ENCODE data around the gene CTNNBIP1.
"Not testable (repeated sequence)": the region's sequence is repeated elsewhere in the genome, so short reads cannot be mapped to it uniquely, and the experiment has no call there.

CTNNBIP1 gene

GRCh38 chr1:9805972-9806371 is 104.1 kb downstream of the CTNNBIP1 start:
- H2BK5ac ChIP-seq (ENCODE audit: low read length); DNase-seq; H3K27me3 ChIP-seq (ENCODE audit: insufficient read depth, low read length, poor library complexity); H2BK15ac ChIP-seq (replicated peaks; ENCODE audit: low read depth); H3K36me3 ChIP-seq (ENCODE audit: control insufficient read depth, insufficient read depth, low read length); H3K4me3 ChIP-seq (ENCODE audit: low read length); H4K8ac ChIP-seq (ENCODE audit: low read depth, low read length); H4K5ac ChIP-seq (ENCODE audit: low read length); H3K27ac ChIP-seq (ENCODE audit: low read depth, low read length); H3K56ac ChIP-seq (ENCODE audit: low read length); H3K9ac ChIP-seq (ENCODE audit: low read length); H3K18ac ChIP-seq (ENCODE audit: low read length); H3K23ac ChIP-seq (ENCODE audit: low read length); H3K4me1 ChIP-seq (ENCODE audit: control insufficient read depth, low read depth, low read length); H2BK120ac ChIP-seq (ENCODE audit: low read depth, low read length); H3K4me2 ChIP-seq (ENCODE audit: low read length); H3K4ac ChIP-seq (ENCODE audit: low read depth, low read length); H2AK5ac ChIP-seq (ENCODE audit: low read length): not testable (repeated sequence)
- H3K79me2 ChIP-seq (ENCODE audit: control insufficient read depth, insufficient read depth, low read length): peaks cover 48% of the 10 kb centered on the region
- WGBS (ENCODE audit: extremely low coverage, insufficient coverage, low lambda C conversion rate): no CpG with 5 or more reads among the region's 5 CpGs
- H3K79me1 ChIP-seq (ENCODE audit: low read length): peaks cover 11% of the 10 kb centered on the region

GRCh38 chr1:9805006-9805508 is 105.0 kb downstream of the CTNNBIP1 start:
- peaks cover 11% of the 10 kb centered on the region for H3K79me1 ChIP-seq (ENCODE audit: low read length)
- H3K79me2 ChIP-seq (ENCODE audit: control insufficient read depth, insufficient read depth, low read length): peaks cover 48% of the 10 kb centered on the region
- H4K8ac ChIP-seq (ENCODE audit: low read depth, low read length): no peak overlapping the region
- no peak overlapping the region for H3K18ac ChIP-seq (ENCODE audit: low read length)
- H3K4me2 ChIP-seq (ENCODE audit: low read length): no peak overlapping the region
- WGBS (ENCODE audit: extremely low coverage, insufficient coverage, low lambda C conversion rate): no CpG with 5 or more reads among the region's 7 CpGs
- DNase-seq: peak; percentile 61
- H3K23ac ChIP-seq (ENCODE audit: low read length): no peak overlapping the region
- H4K5ac ChIP-seq (ENCODE audit: low read length): no peak overlapping the region
- H2BK5ac ChIP-seq (ENCODE audit: low read length): no peak overlapping the region
- no peaks in the 10 kb centered on the region for H3K27me3 ChIP-seq (ENCODE audit: insufficient read depth, low read length, poor library complexity)
- H3K4ac ChIP-seq (ENCODE audit: low read depth, low read length): no peak overlapping the region
- H3K4me1 ChIP-seq (ENCODE audit: control insufficient read depth, low read depth, low read length): no peaks in the 10 kb centered on the region
- no peak overlapping the region for H3K56ac ChIP-seq (ENCODE audit: low read length)
- H2BK120ac ChIP-seq (ENCODE audit: low read depth, low read length): no peak overlapping the region
- H3K9ac ChIP-seq (ENCODE audit: low read length): no peak overlapping the region
- no peak overlapping the region for H3K27ac ChIP-seq (ENCODE audit: low read depth, low read length)
- H2BK15ac ChIP-seq (replicated peaks; ENCODE audit: low read depth): no peak overlapping the region
- H2AK5ac ChIP-seq (ENCODE audit: low read length): no peak overlapping the region
- no peaks in the 10 kb centered on the region for H3K36me3 ChIP-seq (ENCODE audit: control insufficient read depth, insufficient read depth, low read length)
- no peak overlapping the region for H3K4me3 ChIP-seq (ENCODE audit: low read length)

- H3K79me1 ChIP-seq (ENCODE audit: low read length); H3K56ac ChIP-seq (ENCODE audit: low read length); H3K27me3 ChIP-seq (ENCODE audit: insufficient read depth, low read length, poor library complexity); H4K8ac ChIP-seq (ENCODE audit: low read depth, low read length); DNase-seq; H2BK5ac ChIP-seq (ENCODE audit: low read length); H3K36me3 ChIP-seq (ENCODE audit: control insufficient read depth, insufficient read depth, low read length); H3K27ac ChIP-seq (ENCODE audit: low read depth, low read length); H2BK120ac ChIP-seq (ENCODE audit: low read depth, low read length); H3K4ac ChIP-seq (ENCODE audit: low read depth, low read length); H4K5ac ChIP-seq (ENCODE audit: low read length); H3K4me2 ChIP-seq (ENCODE audit: low read length); H3K23ac ChIP-seq (ENCODE audit: low read length); H3K4me3 ChIP-seq (ENCODE audit: low read length); H2AK5ac ChIP-seq (ENCODE audit: low read length); H3K9ac ChIP-seq (ENCODE audit: low read length); H3K4me1 ChIP-seq (ENCODE audit: control insufficient read depth, low read depth, low read length); H3K18ac ChIP-seq (ENCODE audit: low read length); H2BK15ac ChIP-seq (replicated peaks; ENCODE audit: low read depth): not testable (repeated sequence)
- H3K79me2 ChIP-seq (ENCODE audit: control insufficient read depth, insufficient read depth, low read length): peaks cover 43% of the 10 kb centered on the region
- no CpG with 5 or more reads among the region's 13 CpGs for WGBS (ENCODE audit: extremely low coverage, insufficient coverage, low lambda C conversion rate)
Observed at GRCh38 chr1:9803003-9803918, 106.8 kb downstream of the CTNNBIP1 start.

GRCh38 chr1:9801909-9802308 is 108.2 kb downstream of the CTNNBIP1 start:
- Histone ChIP-seq H2BK5ac (ENCODE audit: low read length) (no peak overlapping the region), H2BK15ac (replicated peaks; ENCODE audit: low read depth) (no peak overlapping the region), H3K4ac (ENCODE audit: low read depth, low read length) (no peak overlapping the region), H4K5ac (ENCODE audit: low read length) (no peak overlapping the region), H2AK5ac (ENCODE audit: low read length) (no peak overlapping the region), H3K4me1 (ENCODE audit: control insufficient read depth, low read depth, low read length) (no peaks in the 10 kb centered on the region), H3K4me2 (ENCODE audit: low read length) (no peak overlapping the region), H4K8ac (ENCODE audit: low read depth, low read length) (no peak overlapping the region), H3K79me1 (ENCODE audit: low read length) (peaks cover 12% of the 10 kb centered on the region), H2BK120ac (ENCODE audit: low read depth, low read length) (no peak overlapping the region), H3K23ac (ENCODE audit: low read length) (no peak overlapping the region), H3K4me3 (ENCODE audit: low read length) (no peak overlapping the region), H3K79me2 (ENCODE audit: control insufficient read depth, insufficient read depth, low read length) (peaks cover 44% of the 10 kb centered on the region), H3K56ac (ENCODE audit: low read length) (no peak overlapping the region), H3K36me3 (ENCODE audit: control insufficient read depth, insufficient read depth, low read length) (no peaks in the 10 kb centered on the region), H3K27ac (ENCODE audit: low read depth, low read length) (no peak overlapping the region), H3K27me3 (ENCODE audit: insufficient read depth, low read length, poor library complexity) (no peaks in the 10 kb centered on the region), H3K18ac (ENCODE audit: low read length) (no peak overlapping the region), H3K9ac (ENCODE audit: low read length) (no peak overlapping the region)
- DNase-seq: no peak
- no CpG with 5 or more reads among the region's 1 CpG for WGBS (ENCODE audit: extremely low coverage, insufficient coverage, low lambda C conversion rate)
